Uterus (tissue), 2 donors: ENCODE measurements around the gene RPF1.

Source experiments
- POLR2A ChIP-seq, 2 donors: fragments of 450-650 bp; IDR thresholded peaks; one replicate each; pipeline ENCODE4 v1.6.1; 2016; ENCODE audit warnings: antibody characterized with exemption in 2 of 2, mild to moderate bottlenecking in 1 of 2, moderate library complexity in 1 of 2
- TF ChIP-seq, protein P1 (sequence below), 4 experiments: fragments of 200-600 bp in 2 of 4; fragments of 450-650 bp in 2 of 4; sonication (generic) in 2 of 4; IDR thresholded peaks; one replicate each; pipeline ENCODE4 v1.5.1; 2016 to 2019; ENCODE audit warnings: antibody characterized with exemption in 4 of 4, mild to moderate bottlenecking in 2 of 4, moderate library complexity in 1 of 4

- TF ChIP-seq, protein P1, sequence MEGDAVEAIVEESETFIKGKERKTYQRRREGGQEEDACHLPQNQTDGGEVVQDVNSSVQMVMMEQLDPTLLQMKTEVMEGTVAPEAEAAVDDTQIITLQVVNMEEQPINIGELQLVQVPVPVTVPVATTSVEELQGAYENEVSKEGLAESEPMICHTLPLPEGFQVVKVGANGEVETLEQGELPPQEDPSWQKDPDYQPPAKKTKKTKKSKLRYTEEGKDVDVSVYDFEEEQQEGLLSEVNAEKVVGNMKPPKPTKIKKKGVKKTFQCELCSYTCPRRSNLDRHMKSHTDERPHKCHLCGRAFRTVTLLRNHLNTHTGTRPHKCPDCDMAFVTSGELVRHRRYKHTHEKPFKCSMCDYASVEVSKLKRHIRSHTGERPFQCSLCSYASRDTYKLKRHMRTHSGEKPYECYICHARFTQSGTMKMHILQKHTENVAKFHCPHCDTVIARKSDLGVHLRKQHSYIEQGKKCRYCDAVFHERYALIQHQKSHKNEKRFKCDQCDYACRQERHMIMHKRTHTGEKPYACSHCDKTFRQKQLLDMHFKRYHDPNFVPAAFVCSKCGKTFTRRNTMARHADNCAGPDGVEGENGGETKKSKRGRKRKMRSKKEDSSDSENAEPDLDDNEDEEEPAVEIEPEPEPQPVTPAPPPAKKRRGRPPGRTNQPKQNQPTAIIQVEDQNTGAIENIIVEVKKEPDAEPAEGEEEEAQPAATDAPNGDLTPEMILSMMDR (IDR thresholded peaks at IDR 0.05) = no peak
- no peak for TF ChIP-seq POLR2A (IDR thresholded peaks at IDR 0.05)
These were observed 17.4 kb downstream of the RPF1 start for GRCh38 chr1:84496498-84496897.
